ENCODE results near the gene GCN1.
"Not testable (repeated sequence)": the region's sequence is repeated elsewhere in the genome, so short reads cannot be mapped to it uniquely, and the experiment has no call there.

Gene GCN1

DNA sequence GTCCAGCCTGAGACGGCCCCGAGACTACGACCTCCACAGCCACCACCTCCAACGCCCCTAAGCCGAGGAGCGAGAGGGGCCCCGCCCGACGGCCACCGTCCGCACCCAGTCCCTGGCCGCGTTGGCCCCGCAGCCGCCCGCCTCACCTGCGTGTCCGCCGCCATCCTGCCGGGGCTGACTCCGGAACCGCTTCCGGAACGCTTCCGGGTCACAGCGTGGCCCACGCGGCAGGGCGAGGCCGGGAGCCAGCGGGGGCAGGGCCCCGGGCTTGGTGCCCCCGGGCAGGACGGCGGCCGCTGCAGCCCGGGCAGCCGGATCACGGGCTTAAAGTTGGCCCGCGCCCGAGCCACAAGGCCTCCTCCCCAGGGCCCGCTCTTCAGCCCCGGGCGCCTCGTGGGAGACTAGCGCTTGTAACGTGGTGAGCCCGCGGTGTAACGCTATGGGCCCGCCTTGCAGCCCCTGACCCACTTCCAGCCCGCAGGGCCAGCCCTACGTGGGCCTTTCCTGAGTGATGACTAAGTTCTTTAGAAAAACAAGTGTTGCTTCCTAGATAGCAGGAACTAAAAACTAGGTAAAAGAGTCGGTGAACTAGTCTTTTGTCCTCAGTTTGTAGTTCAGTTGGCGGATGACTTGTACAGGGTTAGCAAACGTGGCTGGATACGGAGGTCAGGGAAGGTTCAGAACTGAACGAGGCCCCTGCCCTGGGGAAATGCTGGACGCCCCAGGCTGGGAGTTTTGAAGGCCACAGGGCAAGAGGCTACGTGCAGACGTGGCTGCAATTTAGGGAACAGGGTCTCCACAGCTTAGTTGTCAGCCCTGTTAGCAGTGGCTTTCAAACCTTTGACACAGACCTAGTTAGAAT is at the start of gene GCN1:
Gene GCN1, minus strand, starts transcription at position 182 of the 862 bp plus-strand sequence. Its CDS starts 18 bp downstream, at position 164.
- peak; percentile 92 for DNase-seq (ENCODE audit: low spot score)

- no peak for DNase-seq (ENCODE audit: low spot score)
Observed at GRCh38 chr12:120242971-120243699, 48.6 kb upstream of the GCN1 start.

GRCh38 chr12:120242275-120242799 is 47.8 kb upstream of the GCN1 start:
- DNase-seq (ENCODE audit: low spot score): no peak

DNA sequence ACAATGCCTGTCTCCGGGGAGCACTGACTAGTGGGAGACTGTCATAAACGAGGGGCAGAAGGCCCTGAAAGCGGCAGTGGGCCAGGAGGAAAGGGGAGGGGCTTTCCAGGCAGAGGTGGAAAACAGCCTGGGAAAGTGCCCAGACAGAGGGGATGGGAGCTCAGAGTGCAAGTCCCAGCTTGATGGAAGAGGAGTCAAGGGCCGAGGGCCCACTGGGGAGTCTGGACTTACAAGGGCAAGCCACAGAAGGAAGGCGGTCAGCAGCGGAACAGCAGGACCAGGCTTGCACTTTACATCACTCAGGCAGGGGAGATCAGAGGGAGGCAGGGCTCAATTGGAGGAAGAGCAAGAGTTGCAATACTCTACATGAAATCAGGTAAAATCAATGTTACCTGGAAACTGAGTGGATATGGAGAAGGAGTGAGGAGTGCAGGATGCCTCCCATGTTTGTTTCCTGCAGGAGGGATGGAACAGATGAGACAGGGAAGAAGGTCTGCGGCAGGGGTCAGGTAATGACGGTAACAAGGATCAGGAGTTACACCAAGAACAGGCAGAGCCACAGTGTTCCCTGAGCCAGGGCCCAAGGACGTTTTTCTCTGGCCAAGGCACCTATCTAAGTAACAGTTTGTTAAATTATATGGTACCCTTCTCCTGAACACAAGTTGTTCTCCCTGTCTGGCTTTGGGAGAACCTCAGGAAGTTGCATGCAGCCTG is 47.2 kb upstream of the GCN1 start:
- no peak for DNase-seq (ENCODE audit: low spot score)

- no peak for DNase-seq (ENCODE audit: low spot score)
Observed at GRCh38 chr12:120240495-120240833, 45.9 kb upstream of the GCN1 start.

DNA sequence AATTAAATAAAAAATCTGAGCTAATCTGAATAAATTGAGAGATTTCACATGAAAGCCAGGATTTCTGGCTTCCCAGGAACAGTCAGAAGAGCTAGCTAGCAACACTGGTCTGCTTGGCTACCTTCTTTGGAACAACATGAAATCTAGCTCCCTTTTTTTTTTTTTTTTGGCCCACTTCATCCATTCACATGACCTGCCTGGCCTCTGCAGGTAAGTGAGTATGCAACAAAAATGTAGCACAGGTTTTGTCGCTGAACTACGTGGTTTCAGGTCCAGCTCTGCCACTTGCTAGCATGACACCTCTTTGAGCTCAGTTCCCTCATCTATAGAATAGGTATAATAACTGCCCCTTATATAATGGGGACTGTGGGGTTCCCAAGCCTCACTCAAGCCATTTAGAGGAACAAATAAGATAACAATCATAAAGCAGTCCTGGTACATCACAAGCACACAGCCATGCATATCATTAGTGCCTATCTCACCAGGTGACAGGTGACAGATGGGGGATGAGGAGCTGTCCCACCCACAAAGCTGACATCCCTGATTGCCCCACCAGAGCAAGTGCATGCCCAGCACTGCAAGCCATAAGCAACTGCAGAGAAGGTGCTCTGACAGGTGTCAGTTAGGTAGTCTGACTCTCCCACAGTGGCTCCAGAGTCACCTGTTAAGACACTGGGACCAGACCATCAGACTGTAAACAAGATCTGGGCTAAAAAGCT is 45.4 kb upstream of the GCN1 start:
- no peak for DNase-seq (ENCODE audit: low spot score)

DNA sequence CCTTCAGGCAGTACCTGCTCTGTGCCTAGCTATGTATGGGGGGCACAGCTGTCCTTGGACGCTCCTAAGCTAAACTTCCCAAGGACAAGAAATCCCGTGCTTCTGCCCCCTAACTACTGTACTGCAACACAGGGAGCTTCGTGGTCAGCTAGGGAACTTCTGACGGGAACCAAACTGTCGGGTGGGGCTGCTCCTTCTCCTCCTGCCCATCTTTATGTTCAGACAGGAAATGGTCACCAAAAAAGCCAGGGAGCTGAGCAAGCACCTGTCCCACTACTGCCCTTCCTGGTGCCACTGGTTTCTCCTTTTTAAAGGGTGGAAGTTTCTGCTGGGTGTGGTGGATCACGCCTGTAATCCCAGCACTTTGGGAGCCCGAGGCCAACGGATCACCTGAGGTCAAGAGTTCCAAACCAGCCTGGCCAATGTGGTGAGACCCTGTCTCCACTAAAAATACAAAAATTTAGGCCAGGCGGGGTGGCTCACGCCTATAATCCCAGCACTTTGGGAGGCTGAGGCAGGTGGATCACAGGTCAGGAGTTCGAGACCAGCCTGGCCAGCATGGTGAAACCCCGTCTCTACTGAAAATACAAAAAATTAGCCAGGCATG is 44.4 kb upstream of the GCN1 start:
- DNase-seq (ENCODE audit: low spot score): no peak

- no peak for DNase-seq (ENCODE audit: low spot score)
Observed at GRCh38 chr12:120238217-120238616, 43.7 kb upstream of the GCN1 start.

DNA sequence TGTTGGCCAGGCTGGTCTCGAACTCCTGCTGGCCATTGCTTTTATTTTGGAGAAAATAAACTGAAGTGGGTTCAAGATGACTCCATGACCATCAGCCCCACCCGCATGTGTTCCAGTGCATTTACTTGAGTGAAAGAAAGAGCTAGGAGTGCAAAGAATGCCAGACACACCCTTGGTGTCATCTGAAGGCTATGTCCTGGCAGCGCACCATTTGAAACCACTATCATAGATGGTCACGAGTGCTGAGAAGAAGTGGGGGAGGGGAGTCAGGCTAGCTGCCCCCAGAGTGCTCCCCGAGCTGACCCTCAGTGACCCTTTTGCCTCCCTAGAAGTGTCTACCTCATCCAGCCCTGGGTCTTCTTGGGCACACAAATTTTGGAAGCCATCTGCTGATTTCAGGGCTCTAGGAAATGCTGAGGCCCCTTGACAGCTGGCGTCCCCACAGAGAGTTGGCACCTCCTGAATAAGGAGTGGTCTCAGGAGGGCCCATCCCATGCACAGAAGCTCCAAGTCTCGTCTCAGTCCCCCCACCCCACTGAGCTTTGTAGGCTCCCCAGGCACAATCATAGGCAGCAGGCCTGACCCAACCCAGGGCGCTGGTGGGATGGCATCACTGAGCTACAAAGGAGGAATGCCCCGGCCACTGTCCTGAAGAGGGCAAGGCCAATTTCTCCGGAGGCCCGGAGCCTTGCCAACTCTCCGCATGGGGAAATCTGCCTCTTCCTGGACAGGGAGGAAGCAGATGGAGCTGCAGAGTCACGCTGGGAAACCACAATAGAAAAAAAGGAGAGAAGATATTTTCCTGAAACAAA is 43.1 kb upstream of the GCN1 start:
- no peak for DNase-seq (ENCODE audit: low spot score)

DNA sequence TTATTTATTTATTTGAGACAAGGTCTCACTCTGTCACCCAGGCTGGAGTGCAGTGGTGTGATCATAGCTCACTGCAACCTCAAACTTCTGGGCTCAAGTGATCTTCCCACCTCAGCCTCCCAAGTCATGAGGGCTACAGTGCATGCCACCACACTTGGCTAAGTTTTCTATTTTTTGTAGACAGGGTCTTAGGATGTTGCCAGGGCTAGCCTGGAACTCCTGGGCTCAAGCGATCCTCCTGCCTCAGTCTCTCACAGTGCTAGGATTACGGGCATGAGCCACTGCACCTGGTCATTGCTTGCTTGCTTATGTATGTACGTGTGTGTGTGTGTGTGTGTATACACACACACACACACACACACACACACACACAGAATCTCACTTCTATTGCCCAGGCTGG is 42.3 kb upstream of the GCN1 start:
- DNase-seq (ENCODE audit: low spot score): not testable (repeated sequence)

DNA sequence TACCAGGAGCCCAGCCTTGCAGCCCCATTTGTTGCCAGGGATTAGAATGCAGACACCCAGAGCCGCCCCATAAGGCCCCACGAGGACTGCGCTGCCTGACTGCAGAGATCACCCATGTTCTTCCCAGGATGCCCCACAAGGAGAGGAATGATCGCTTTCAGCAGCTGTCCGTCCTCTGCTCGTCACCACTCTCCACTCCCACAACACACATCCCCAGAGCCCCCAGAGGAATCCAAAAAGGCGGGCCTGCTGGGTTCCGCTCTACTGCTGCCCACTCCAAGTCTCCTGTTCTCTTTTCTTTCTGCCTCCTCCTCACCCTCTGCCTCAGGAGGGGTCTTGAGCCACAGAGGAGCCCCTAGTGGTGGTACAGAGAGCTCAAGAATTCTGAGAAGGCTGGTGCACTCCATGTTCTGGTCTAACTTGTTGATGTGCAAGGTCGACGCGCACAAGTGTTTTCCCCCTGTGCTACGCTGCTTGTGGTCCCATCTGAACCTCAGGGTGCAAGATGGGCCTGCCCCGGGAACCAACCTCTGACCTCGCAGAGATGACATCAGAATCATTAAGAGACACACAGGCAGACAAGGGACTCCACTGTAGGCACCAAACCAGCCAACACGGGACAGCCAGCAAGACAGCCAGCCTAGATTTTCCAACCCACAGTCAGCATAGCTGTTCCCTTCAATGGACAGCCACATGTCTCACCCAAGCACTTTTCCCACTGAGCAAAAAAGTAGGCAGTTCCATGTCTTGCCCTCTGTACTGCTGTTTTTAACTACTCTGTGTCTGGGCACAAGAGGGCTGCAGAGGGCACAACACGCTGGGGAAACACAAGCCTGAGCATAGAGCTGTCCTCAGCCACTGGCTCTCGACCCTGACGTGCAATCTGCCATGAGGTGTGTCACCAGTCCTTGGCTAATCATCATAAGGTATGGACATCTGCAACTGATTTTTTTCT is 41.1 kb upstream of the GCN1 start:
- DNase-seq (ENCODE audit: low spot score): peak; percentile 63

- DNase-seq (ENCODE audit: low spot score): peak; percentile 74
Observed at GRCh38 chr12:120234643-120235368, 40.3 kb upstream of the GCN1 start.

DNA sequence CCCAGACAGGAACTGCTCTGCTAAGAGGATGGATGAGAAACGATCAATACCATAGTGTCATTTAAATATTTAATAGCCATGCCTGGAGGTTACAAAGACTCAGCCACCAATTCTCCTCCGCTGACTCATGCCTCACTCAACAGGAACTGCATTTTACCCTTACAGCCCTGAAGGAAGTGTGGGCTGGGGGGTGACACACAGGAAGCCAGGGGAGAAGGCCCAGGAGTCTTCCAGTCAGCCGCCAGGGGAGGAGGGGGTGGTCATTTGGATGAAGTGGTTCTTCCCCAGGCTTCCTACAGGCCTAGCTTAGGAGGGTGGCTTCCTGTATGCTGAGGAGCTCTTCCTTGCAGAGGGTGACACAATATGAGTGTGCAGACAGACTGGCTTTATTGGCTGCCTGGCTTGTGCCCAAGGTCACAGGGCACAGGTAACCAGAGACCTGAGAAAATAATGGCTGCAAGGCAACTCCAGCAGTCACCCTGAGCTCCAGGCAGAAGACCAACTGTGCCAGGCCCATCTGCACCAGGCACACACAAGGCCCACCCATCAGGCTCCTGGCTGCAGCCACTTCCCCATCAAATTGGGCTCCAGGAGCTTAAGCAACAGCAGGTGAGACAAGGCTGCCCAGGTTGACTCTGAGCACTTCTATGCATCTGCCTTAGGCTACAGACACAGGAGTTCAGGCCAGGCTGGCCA is 36.9 kb upstream of the GCN1 start:
- DNase-seq (ENCODE audit: low spot score): no peak

GRCh38 chr12:120230974-120231315 is 36.4 kb upstream of the GCN1 start:
- no peak for DNase-seq (ENCODE audit: low spot score)

DNA sequence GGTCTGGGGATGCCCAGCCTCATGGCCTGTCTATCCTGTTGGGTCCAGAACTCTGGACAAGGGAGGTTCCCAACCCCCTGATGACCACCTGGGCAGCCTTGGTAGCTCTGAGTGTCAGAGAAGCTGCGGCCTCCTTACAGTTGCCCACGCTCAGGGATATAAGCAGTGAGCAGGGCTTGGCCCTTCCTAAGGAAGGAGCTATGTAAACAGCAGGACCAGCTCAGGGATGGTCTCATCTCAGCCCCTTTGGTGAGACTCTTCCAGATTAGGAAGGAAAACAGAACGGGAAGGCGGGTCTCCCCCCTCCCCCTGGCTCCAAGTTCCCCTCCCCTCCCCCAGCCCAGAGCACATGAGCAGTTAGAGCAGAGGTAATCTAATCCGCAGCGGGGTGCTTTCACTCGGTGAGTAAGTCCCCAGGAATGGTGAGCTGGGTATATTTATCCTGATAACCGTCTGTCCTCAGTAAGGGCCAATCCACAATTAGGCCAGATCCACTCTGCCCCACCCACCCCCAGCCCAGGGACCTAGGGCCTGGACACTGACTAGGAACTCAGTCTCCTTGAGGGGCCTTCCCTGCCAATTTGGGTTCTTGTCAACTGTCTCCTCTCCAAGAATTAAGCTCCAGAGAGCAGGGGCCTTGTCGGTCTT is 35.9 kb upstream of the GCN1 start:
- peak; percentile 73 for DNase-seq (ENCODE audit: low spot score)

- DNase-seq (ENCODE audit: low spot score): no peak
Observed at GRCh38 chr12:120229487-120230325, 35.2 kb upstream of the GCN1 start.

GRCh38 chr12:120229071-120229486 is 34.6 kb upstream of the GCN1 start:
- DNase-seq (ENCODE audit: low spot score): no peak
